HG03565 (cell line): ENCODE data around the gene ACIN1.
A peak's percentile ranks its signal among the peaks of the same experiment; 100 is the strongest.

Source experiments
- ATAC-seq: cut with Tn5 transposase; IDR thresholded peaks from one replicate; pipeline ENCODE4 v1.9.1; 2021; ENCODE audit warnings: mild to moderate bottlenecking, moderate library complexity; ENCODE audit not compliant: unreplicated experiment

The ACIN1 gene

DNA sequence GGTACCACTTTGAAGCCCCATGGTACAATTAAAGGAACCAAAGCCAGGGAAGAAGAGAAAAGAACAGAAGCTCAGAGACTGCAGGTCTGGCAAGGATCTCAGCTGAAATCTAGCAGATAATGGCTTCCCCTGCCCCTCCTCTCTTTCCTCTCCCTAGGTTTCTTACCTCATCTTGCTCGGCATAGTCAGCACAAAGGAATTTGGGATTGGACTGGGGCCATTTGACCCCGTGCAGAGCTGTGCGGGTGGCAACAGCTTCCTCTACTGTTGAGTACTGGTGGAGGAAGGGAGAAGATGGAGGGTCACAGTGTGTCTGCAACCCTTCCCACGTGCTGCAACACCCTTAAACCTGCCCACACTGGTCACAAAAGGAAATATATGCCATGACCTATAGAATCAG, 32.9 kb downstream of the ACIN1 start:
- ATAC-seq = no peak

DNA sequence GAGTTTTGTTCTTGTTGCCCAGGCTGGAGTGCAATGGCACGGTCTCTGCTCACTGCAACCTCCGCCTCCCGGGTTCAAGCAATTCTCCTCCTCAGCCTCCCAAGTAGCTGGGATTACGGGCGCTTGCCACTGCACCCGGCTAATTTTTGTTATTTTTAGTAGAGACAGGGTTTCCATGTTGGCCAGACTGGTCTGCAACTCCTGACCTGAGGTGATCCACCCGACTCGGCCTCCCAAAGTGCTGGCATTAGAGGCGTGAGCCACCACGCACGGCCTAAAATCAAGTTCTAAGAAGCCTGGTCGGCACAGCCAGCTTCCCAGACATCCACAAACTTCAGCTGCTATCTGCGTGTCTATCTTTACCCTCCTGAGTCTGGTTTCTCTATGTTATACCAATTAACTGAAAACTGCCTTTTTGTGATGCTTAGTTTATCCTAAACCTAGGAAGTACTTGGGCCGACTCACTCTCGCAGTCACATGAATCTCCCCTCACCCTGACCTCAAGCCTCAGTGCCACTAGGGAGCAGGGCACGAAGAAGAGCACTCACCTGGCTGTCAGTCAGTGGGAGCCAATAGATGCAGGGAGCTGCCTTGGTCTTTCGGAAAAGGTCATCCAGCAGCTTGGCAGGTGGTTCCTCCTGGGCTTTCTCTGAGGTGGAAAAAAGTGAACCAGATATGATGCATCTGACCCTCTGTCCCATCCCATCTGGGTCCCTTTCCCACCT, 34.2 kb downstream of the ACIN1 start:
- no peak for ATAC-seq

DNA sequence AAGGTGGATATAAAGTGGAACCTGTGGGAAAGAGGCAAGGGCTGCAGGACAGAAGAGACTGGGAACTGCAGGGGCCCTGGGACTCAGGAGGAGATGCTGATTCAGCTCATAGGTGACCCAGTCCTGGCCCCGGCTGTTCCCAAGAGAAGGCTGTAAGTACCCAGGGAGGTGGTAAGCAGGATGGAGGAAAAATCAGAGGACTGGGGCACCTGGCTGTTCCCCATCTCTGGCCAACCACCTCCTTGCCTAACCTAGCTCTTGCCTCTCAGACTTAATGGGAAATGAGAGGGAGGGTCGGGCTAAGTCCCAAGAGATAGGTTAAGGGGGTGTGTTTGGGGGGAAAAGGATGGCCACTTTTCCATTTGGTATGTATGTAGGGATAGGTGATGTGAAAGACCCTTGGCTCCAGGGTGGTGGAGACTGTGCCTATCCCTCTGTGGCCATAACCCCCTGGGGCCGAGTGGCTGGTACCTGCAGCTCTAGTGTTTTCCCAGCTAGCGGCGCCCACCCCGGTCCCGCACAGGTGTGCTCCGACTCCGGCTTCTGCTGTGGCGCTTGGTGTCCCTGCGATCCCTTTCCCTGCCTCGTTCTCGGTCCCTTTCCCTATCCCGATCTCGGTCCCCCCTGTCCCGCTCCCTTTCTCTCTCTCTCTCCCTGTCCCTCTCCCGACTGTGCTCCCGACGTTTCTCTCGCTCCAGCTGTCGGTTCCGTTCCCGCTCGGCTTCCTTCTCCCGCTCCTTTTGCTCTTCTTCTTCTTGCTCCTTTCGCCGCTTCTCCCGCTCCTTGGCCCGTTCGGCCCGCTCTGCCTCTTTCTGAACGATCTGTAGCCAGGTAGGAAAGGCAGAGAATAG, 36.1 kb downstream of the ACIN1 start:
- ATAC-seq = no peak

GRCh38 chr14:23057757-23058653, 36.9 kb downstream of the ACIN1 start:
- ATAC-seq = peak; percentile 36

- ATAC-seq = no peak
Observed at GRCh38 chr14:23056956-23057756, 37.8 kb downstream of the ACIN1 start, which contains the start of gene CDH24. TSS of gene CDH24 (minus strand) at chr14:23057520. CDS start at chr14:23055733, 1,787 bp downstream.

DNA sequence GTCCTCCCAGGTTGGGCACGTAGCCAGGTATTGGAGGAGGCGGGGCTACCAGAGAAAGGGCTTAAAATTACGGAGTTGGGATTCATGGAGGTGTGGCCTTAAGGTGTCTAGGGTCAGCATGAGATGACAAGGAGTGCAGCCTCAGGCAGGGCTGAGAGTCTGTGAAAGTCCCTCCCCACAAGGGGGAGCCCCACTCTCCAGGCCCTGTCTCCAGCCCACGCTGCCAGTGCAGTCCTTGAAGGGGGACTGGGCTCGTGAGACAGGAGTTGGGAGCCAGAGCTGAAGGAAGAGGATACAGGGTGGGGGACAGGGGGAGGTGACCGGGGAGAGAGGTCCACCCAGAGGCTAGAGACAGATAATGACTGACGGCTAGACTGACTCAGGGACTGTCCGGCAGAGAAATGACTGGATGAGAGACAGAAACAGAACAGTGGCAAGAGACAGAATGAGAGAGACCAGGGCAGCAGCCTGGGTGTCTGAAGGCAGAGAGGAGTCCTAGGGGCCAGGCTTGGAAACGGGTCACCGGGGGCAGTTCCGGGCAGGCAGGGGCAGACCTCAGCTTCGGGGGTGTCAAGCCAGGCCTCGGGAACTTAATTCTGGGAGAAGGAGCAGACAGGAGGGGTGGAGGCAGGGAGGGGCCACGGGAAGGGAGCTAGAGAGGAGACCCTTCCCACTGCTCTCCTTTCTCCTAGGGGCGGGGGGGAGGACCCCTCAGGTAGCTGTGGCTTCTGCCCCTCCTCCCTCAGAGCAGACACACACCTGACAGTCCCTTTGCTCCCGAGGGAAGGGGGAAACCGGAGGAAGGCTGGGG, 38.6 kb downstream of the ACIN1 start:
- peak; percentile 39 for ATAC-seq

- ATAC-seq = no peak
Observed at GRCh38 chr14:23055621-23056144, 39.3 kb downstream of the ACIN1 start.

GRCh38 chr14:23055147-23055550, 39.8 kb downstream of the ACIN1 start:
- ATAC-seq = no peak

DNA sequence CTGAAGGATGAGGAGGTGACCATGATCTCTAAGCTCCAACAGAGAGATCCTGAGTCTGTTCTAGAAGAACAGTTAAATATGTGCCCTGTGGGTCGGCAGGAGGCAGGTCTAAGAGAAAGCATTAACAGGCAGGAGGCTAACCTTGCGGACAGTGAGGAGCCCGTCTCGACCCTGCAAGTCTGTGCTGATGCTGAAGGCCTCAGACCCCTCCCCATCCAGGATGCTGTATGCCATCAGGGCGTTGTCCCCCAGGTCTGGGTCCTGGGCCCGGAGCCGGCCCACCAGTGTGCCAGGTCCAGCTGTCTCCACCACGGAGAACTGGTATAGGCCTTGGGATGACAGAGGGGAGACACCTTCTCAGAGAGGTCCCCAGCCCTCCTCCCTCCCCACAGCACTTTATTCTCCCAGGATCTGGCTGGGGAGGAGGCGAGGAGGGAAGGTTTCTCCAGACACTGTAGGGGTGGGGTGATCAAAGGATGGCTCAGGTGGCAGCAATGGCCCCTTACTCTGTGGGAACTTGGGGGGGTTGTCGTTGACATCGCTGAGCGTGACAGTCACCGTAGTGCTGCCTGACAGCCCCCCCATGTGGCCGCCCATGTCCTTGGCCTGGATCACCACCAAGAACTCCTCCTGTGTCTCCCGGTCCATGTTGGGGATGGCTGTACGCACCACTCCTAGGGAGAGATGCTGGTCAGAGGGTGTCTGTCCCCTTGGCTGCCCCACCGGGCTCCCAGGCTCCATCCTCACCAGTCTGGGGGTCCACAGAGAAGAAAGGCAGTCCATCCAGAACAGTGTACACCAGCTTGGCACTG, 40.7 kb downstream of the ACIN1 start:
- no peak for ATAC-seq

DNA sequence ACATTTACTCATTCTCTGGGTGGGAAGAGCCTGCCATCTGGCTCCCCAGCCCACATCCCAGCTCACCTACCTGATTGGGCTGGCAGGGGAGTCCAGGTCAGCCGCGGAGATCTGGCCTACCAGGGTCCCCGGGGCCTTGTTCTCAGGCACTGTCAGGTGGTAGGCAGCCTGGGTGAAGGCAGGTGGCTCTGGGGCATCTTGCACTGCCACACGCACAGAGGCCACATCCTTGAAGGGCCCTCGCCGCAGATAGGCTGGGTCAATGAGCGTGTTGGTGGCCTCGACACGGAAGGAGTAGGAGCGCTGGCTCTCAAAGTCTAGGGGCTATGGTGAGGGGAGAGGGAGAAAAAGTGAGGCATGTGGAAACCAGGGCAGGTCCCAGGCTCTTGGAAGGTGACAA, 41.5 kb downstream of the ACIN1 start:
- ATAC-seq = no peak

- no peak for ATAC-seq
Observed at GRCh38 chr14:23052671-23053070, 42.3 kb downstream of the ACIN1 start.

DNA sequence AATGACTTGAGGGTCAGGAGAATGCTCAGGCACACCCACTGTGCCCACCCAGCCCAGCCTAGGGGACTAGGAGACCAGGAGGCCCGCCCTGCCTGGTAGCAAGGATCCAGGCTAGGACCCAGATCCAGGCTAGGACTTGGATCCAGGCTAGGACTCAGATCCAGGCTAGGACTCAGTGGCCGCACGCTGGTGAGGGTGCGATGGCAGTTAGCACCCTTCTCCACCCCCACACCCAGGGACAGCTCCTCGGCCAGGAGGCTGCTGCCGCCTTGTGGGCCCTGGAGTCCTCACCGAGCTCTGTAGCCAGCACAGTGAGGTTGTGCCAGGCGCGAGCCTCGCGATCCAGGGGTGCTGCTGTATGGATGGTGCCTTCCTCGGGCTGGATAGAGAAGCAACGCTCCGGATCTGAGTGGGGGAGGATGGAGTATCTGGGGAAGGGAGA, 42.7 kb downstream of the ACIN1 start:
- ATAC-seq = no peak

DNA sequence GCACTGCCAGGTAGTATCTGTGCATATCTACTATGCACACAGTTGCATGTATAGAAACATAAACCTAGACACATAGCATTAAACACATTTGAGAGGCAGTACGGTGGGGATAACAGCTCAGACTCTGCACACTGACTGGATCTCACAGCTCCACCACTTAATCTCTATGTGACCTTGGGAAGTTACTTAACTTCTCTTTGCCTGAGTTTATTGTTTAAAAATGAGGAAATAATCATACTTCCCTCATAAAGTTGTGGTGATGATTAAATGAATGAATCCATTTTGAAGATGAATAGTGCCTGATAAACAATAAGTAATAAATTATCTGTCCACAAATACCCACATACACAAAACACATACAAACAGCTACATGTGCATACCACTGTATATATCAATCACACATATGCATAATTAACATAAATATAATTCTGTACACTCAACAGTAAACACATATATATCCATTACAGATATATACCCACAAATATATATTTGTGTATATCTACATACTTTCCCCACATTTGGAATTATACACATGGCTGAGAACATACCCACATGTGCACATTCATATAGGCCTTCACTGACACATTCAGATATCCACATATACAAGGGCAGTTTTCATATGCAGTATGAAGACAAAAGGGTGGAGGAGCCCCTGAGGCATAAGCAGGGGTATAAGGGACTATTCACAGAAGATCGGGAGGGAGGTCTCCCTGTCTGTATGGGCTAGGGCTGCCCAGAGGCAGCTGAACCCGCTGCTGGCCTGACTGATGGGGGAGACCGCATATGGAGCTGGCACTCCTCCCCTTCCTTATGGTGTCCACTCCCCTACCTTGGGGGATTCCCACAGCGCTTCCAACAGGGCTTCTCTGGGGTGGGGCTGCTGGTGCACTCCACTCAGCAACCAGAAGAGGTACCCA, 43.5 kb downstream of the ACIN1 start:
- no peak for ATAC-seq

GRCh38 chr14:23049011-23049410, 45.9 kb downstream of the ACIN1 start:
- ATAC-seq = no peak

- no peak for ATAC-seq
Observed at GRCh38 chr14:23047751-23048693, 46.9 kb downstream of the ACIN1 start.

GRCh38 chr14:23047034-23047634, 47.8 kb downstream of the ACIN1 start:
- ATAC-seq = no peak
